Measurements from ENCODE around the gene TRPM8.
"Not testable (repeated sequence)": the region's sequence is repeated elsewhere in the genome, so short reads cannot be mapped to it uniquely, and the experiment has no call there.

TRPM8 gene

DNA sequence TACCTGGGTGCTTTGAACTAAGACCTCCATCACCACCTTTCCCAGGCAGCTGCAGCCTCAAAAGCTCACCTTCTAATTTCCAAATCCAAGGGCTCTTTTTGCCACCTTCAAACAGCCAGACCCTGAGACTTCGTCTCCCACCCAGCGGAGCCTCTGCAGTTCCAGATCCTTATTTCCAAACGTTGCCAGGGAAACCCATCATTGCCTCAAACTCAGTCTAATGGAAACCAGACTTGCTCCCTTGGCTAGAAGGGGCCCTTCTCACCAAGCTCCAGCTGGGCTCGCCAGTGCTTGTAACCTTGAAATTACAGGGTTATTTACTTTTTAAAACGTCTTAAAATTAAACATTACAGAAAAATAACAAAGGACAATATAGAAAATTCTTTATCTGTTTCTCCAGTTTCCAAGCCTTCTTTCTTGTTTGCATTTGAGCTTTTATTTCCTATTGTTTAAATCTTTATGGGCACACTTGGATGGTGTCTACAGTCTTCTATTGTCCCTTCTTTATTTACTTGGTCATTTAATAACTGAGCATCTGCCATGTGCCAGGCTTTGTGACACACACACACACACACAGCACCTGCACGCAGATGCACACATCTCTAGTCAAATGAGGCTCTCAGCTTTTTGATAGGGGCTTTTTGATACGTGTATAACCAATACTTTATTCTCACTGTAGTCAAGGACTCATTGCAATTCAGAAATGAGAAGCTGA lies 36.1 kb downstream of the TRPM8 start:
- Histone ChIP-seq H3K27me3 (ENCODE audit: insufficient read depth, low read length) (peaks cover 89% of the 10 kb centered on the region), H3K27ac (ENCODE audit: low read depth, low read length) (no peak overlapping the region), H3K4me1 (ENCODE audit: control insufficient read depth, insufficient read depth, low read length, unreplicated experiment) (no peaks in the 10 kb centered on the region), H3K36me3 (ENCODE audit: insufficient read depth, low read length) (no peaks in the 10 kb centered on the region), H3K4me3 (ENCODE audit: low read depth, low read length) (no peak overlapping the region), H2AFZ (ENCODE audit: low read length, unreplicated experiment) (no peak overlapping the region), H3K79me2 (ENCODE audit: control insufficient read depth, insufficient read depth, low read length, unreplicated experiment) (no peaks in the 10 kb centered on the region)

DNA sequence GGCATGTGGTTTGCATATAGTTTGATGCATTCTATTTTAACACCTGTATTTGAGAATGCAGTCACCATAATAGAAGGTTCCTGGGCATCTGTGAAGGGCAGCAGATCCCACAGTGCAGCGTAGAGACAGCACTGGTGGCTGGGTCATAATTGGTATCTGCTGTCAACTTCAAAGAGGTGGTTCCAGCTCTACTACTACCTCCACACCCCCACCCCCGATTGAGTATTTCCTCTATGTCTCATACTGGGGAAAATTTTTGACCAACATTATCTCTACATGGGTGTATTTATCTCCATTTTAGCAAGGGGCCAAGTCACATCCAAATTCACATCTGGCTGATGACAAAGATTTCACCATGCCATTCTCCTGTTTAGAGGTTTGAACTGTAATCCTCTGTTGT lies 43.0 kb downstream of the TRPM8 start:
- no peaks in the 10 kb centered on the region for H3K36me3 ChIP-seq (ENCODE audit: insufficient read depth, low read length)

GRCh38 chr2:233961905-233962304 lies 44.7 kb downstream of the TRPM8 start:
- Histone ChIP-seq H3K27ac (ENCODE audit: low read depth, low read length) (no peak overlapping the region), H3K27me3 (ENCODE audit: insufficient read depth, low read length) (peaks cover 38% of the 10 kb centered on the region), H3K36me3 (ENCODE audit: insufficient read depth, low read length) (no peaks in the 10 kb centered on the region), H3K4me3 (ENCODE audit: low read depth, low read length) (no peak overlapping the region), H2AFZ (ENCODE audit: low read length, unreplicated experiment) (no peak overlapping the region), H3K4me1 (ENCODE audit: control insufficient read depth, insufficient read depth, low read length, unreplicated experiment) (no peaks in the 10 kb centered on the region), H3K79me2 (ENCODE audit: control insufficient read depth, insufficient read depth, low read length, unreplicated experiment) (no peaks in the 10 kb centered on the region)

More for the DNA sequence above, 43.0 kb downstream of the TRPM8 start:
- Histone ChIP-seq H3K4me3 (ENCODE audit: low read depth, low read length) (no peak overlapping the region), H3K4me1 (ENCODE audit: control insufficient read depth, insufficient read depth, low read length, unreplicated experiment) (no peaks in the 10 kb centered on the region), H3K79me2 (ENCODE audit: control insufficient read depth, insufficient read depth, low read length, unreplicated experiment) (no peaks in the 10 kb centered on the region), H3K27ac (ENCODE audit: low read depth, low read length) (no peak overlapping the region), H2AFZ (ENCODE audit: low read length, unreplicated experiment) (no peak overlapping the region), H3K27me3 (ENCODE audit: insufficient read depth, low read length) (peaks cover 49% of the 10 kb centered on the region)

- Histone ChIP-seq H3K27me3 (ENCODE audit: insufficient read depth, low read length) (peaks cover 38% of the 10 kb centered on the region), H3K79me2 (ENCODE audit: control insufficient read depth, insufficient read depth, low read length, unreplicated experiment) (no peaks in the 10 kb centered on the region), H3K4me3 (ENCODE audit: low read depth, low read length) (no peak overlapping the region), H3K36me3 (ENCODE audit: insufficient read depth, low read length) (no peaks in the 10 kb centered on the region), H3K27ac (ENCODE audit: low read depth, low read length) (no peak overlapping the region), H3K4me1 (ENCODE audit: control insufficient read depth, insufficient read depth, low read length, unreplicated experiment) (no peaks in the 10 kb centered on the region), H2AFZ (ENCODE audit: low read length, unreplicated experiment) (no peak overlapping the region)
These were observed 47.4 kb downstream of the TRPM8 start for GRCh38 chr2:233964581-233964980.

- Histone ChIP-seq H3K4me3 (ENCODE audit: low read depth, low read length) (no peak overlapping the region), H3K36me3 (ENCODE audit: insufficient read depth, low read length) (no peaks in the 10 kb centered on the region), H3K27me3 (ENCODE audit: insufficient read depth, low read length) (peaks cover 41% of the 10 kb centered on the region), H3K27ac (ENCODE audit: low read depth, low read length) (no peak overlapping the region), H3K79me2 (ENCODE audit: control insufficient read depth, insufficient read depth, low read length, unreplicated experiment) (no peaks in the 10 kb centered on the region), H3K4me1 (ENCODE audit: control insufficient read depth, insufficient read depth, low read length, unreplicated experiment) (no peaks in the 10 kb centered on the region), H2AFZ (ENCODE audit: low read length, unreplicated experiment) (no peak overlapping the region)
These were observed 47.9 kb downstream of the TRPM8 start for GRCh38 chr2:233965032-233965603.

DNA sequence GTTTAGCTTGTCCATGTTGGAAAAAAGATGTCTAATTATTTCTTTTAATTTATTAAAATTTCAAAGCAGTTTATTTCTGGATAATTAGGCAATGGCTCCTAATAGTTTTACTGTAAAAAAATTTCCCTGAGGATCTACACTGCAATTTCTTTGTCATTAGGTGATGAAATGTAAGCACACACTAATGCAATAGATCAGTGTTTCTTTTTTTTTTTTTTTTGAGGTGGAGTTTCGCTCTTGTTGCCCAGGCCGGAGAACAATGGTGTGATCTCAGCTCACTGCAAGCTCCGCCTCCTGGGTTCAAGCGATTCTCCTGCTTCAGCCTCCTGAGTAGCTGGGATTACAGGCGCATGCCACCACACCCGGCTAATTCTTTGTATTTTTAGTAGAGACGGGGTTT lies 48.5 kb downstream of the TRPM8 start:
- not testable (repeated sequence) for H3K4me3 ChIP-seq (ENCODE audit: low read depth, low read length); H2AFZ ChIP-seq (ENCODE audit: low read length, unreplicated experiment); H3K4me1 ChIP-seq (ENCODE audit: control insufficient read depth, insufficient read depth, low read length, unreplicated experiment); H3K79me2 ChIP-seq (ENCODE audit: control insufficient read depth, insufficient read depth, low read length, unreplicated experiment); H3K27ac ChIP-seq (ENCODE audit: low read depth, low read length); H3K36me3 ChIP-seq (ENCODE audit: insufficient read depth, low read length)
- H3K27me3 ChIP-seq (ENCODE audit: insufficient read depth, low read length), result peaks cover 39% of the 10 kb centered on the region

DNA sequence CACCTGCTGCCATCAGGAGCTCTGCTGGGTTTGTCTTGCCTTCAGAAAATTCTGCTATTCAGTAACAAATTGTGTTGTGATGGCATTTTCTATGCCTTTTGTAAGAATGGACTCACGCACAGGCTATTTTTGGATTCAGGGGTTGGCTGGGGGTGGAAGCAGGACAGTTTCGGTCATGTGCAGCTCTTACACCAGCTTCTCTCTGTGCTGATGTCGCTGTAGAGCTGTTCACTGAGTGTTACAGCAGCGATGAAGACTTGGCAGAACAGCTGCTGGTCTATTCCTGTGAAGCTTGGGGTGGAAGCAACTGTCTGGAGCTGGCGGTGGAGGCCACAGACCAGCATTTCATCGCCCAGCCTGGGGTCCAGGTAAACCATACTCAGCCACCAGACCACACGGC lies 49.2 kb downstream of the TRPM8 start:
- Histone ChIP-seq H3K79me2 (ENCODE audit: control insufficient read depth, insufficient read depth, low read length, unreplicated experiment) (no peaks in the 10 kb centered on the region), H2AFZ (ENCODE audit: low read length, unreplicated experiment) (no peak overlapping the region), H3K27ac (ENCODE audit: low read depth, low read length) (no peak overlapping the region), H3K27me3 (ENCODE audit: insufficient read depth, low read length) (peaks cover 40% of the 10 kb centered on the region), H3K36me3 (ENCODE audit: insufficient read depth, low read length) (no peaks in the 10 kb centered on the region), H3K4me1 (ENCODE audit: control insufficient read depth, insufficient read depth, low read length, unreplicated experiment) (no peaks in the 10 kb centered on the region), H3K4me3 (ENCODE audit: low read depth, low read length) (no peak overlapping the region)

GRCh38 chr2:233967164-233967563 lies 50.0 kb downstream of the TRPM8 start:
- H2AFZ ChIP-seq (ENCODE audit: low read length, unreplicated experiment), result no peak overlapping the region
- no peak overlapping the region for H3K27ac ChIP-seq (ENCODE audit: low read depth, low read length)
- no peak overlapping the region for H3K4me3 ChIP-seq (ENCODE audit: low read depth, low read length)
- peaks cover 36% of the 10 kb centered on the region for H3K27me3 ChIP-seq (ENCODE audit: insufficient read depth, low read length)
- no peaks in the 10 kb centered on the region for H3K4me1 ChIP-seq (ENCODE audit: control insufficient read depth, insufficient read depth, low read length, unreplicated experiment)
- no peaks in the 10 kb centered on the region for H3K79me2 ChIP-seq (ENCODE audit: control insufficient read depth, insufficient read depth, low read length, unreplicated experiment)
- no peaks in the 10 kb centered on the region for H3K36me3 ChIP-seq (ENCODE audit: insufficient read depth, low read length)

DNA sequence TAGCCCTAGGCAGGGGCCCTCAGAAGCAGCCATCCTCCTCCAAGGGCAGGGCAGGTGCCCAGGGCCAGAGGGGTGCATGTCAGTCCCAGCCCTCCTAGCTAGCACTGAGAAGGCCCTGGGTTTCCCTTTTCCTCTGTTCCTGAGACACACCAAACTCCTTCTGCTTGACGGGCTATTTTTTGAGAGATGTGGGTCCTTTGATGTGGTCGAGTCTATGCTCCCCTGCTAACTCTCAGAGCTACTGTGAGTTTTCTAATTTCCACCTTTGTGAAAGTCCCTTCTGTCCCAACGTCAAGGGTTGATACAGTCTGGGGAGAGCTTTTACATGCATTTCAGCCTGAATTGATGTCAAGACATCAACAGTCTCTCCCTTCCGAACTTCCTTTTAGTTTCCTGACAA lies 51.4 kb downstream of the TRPM8 start:
- Histone ChIP-seq H3K27ac (ENCODE audit: low read depth, low read length) (no peak overlapping the region), H3K79me2 (ENCODE audit: control insufficient read depth, insufficient read depth, low read length, unreplicated experiment) (no peaks in the 10 kb centered on the region), H3K36me3 (ENCODE audit: insufficient read depth, low read length) (no peaks in the 10 kb centered on the region), H3K4me1 (ENCODE audit: control insufficient read depth, insufficient read depth, low read length, unreplicated experiment) (peaks cover 4% of the 10 kb centered on the region), H3K27me3 (ENCODE audit: insufficient read depth, low read length) (peaks cover 33% of the 10 kb centered on the region), H2AFZ (ENCODE audit: low read length, unreplicated experiment) (no peak overlapping the region), H3K4me3 (ENCODE audit: low read depth, low read length) (no peak overlapping the region)

DNA sequence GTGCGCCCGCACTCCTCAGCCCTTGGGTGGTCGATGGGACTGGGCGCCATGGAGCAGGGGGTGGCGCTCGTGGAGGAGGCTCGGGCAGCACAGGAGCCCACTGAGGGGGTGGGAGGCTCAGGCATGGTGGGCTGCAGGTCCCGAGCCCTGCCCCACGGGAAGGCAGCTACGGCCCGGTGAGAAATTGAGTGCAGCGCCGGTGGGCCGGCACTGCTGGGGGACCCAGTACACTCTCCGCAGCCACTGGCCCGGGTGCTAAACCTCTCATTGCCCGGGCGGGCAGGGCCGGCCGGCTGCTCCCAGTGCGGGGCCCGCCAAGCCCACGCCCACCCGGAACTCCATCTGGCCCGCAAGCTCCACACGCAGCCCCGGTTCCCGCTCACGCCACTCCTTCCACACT lies 55.3 kb downstream of the TRPM8 start:
- not testable (repeated sequence) for H3K27ac ChIP-seq (ENCODE audit: low read depth, low read length); H3K79me2 ChIP-seq (ENCODE audit: control insufficient read depth, insufficient read depth, low read length, unreplicated experiment); H2AFZ ChIP-seq (ENCODE audit: low read length, unreplicated experiment); H3K36me3 ChIP-seq (ENCODE audit: insufficient read depth, low read length); H3K4me3 ChIP-seq (ENCODE audit: low read depth, low read length)
- Histone ChIP-seq H3K27me3 (ENCODE audit: insufficient read depth, low read length) (peaks cover 27% of the 10 kb centered on the region; the same call in 1 of the 2 replicates), H3K4me1 (ENCODE audit: control insufficient read depth, insufficient read depth, low read length, unreplicated experiment) (peaks cover 22% of the 10 kb centered on the region)

GRCh38 chr2:233972941-233973575 lies 55.9 kb downstream of the TRPM8 start:
- Histone ChIP-seq H3K79me2 (ENCODE audit: control insufficient read depth, insufficient read depth, low read length, unreplicated experiment) (no peaks in the 10 kb centered on the region), H3K27ac (ENCODE audit: low read depth, low read length) (no peak overlapping the region), H3K4me1 (ENCODE audit: control insufficient read depth, insufficient read depth, low read length, unreplicated experiment) (peaks cover 22% of the 10 kb centered on the region), H3K27me3 (ENCODE audit: insufficient read depth, low read length) (peaks cover 24% of the 10 kb centered on the region; the same call in 1 of the 2 replicates), H3K4me3 (ENCODE audit: low read depth, low read length) (no peak overlapping the region), H2AFZ (ENCODE audit: low read length, unreplicated experiment) (no peak overlapping the region), H3K36me3 (ENCODE audit: insufficient read depth, low read length) (no peaks in the 10 kb centered on the region)
